Osteocyte (in vitro differentiated cells): ENCODE results near the gene GLRA1. TPM values are rescaled to one million over a fixed set of nuclear protein-coding genes. Genes with fewer than 3 reads are reported as not detected.
A peak's percentile ranks its signal among the peaks of the same experiment; 100 is the strongest.

Source experiments
- DNase-seq: peaks from one replicate; pipeline ENCODE4 v3.0.0; 2021; ENCODE audit warnings: mixed read lengths; ENCODE audit not compliant: unreplicated experiment; ENCODE audit errors: extremely low spot score
- H3K27ac Mint-ChIP-seq: one replicate; pipeline ENCODE4 v1.8.0; 2021; ENCODE audit warnings: mild to moderate bottlenecking, mixed read lengths; ENCODE audit not compliant: unreplicated experiment
- H3K27me3 Mint-ChIP-seq: one replicate; pipeline ENCODE4 v1.8.0; 2021; ENCODE audit warnings: mixed read lengths; ENCODE audit not compliant: unreplicated experiment
- H3K36me3 Mint-ChIP-seq: one replicate; pipeline ENCODE4 v1.8.0; 2021; ENCODE audit warnings: mixed read lengths; ENCODE audit not compliant: unreplicated experiment
- H3K4me1 Mint-ChIP-seq: one replicate; pipeline ENCODE4 v1.8.0; 2021; ENCODE audit warnings: mixed read lengths; ENCODE audit not compliant: unreplicated experiment
- H3K4me3 Mint-ChIP-seq: one replicate; pipeline ENCODE4 v1.8.0; 2021; ENCODE audit warnings: mild to moderate bottlenecking, moderate library complexity, mixed read lengths; ENCODE audit not compliant: unreplicated experiment
- H3K9me3 Mint-ChIP-seq: one replicate; pipeline ENCODE4 v1.8.0; 2021; ENCODE audit warnings: mixed read lengths; ENCODE audit not compliant: unreplicated experiment
- total RNA-seq: library from RNA; stranded (reverse); gene quantifications from 2 replicates; pipeline ENCODE4 v1.2.1, GENCODE V29; 2021
- TF ChIP-seq, protein P1 (sequence below): fragments of 200-600 bp; sonication (generic); IDR thresholded peaks from 2 replicates; pipeline ENCODE4 v1.5.0; 2021; ENCODE audit warnings: antibody characterized with exemption, mild to moderate bottlenecking, moderate library complexity

Gene GLRA1
- total RNA-seq, 1 donor from 2014 or later: not detected

DNA sequence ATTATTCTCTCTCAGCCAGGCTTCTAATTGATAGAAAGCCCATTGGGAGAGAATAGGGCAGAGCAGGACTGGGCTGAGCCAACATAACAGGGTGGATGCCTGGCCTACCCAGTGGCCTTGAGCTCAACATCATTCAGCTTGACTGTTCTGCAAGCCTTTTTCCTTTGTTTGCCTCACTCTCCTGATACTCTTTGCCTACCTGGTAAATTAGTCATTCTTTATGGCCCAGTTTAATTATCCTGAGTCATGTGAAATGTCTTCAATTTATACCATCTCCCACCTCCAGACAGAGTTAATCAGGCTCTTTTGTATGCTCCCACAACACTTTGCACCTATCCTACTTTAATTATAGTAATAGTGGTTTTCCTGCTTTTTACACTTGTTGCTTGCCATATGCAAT lies 13.6 kb downstream of the GLRA1 start:
- peaks cover 52% of the 10 kb centered on the region for H3K27me3 Mint-ChIP-seq

GRCh38 chr5:151909628-151910027 lies 15.0 kb downstream of the GLRA1 start:
- H3K27ac Mint-ChIP-seq: no peak overlapping the region
- H3K4me3 Mint-ChIP-seq: no peak overlapping the region
- DNase-seq: no peak
- H3K36me3 Mint-ChIP-seq: no peaks in the 10 kb centered on the region
- peaks cover 40% of the 10 kb centered on the region for H3K27me3 Mint-ChIP-seq
- peaks cover 31% of the 10 kb centered on the region for H3K4me1 Mint-ChIP-seq
- TF ChIP-seq, protein P1, sequence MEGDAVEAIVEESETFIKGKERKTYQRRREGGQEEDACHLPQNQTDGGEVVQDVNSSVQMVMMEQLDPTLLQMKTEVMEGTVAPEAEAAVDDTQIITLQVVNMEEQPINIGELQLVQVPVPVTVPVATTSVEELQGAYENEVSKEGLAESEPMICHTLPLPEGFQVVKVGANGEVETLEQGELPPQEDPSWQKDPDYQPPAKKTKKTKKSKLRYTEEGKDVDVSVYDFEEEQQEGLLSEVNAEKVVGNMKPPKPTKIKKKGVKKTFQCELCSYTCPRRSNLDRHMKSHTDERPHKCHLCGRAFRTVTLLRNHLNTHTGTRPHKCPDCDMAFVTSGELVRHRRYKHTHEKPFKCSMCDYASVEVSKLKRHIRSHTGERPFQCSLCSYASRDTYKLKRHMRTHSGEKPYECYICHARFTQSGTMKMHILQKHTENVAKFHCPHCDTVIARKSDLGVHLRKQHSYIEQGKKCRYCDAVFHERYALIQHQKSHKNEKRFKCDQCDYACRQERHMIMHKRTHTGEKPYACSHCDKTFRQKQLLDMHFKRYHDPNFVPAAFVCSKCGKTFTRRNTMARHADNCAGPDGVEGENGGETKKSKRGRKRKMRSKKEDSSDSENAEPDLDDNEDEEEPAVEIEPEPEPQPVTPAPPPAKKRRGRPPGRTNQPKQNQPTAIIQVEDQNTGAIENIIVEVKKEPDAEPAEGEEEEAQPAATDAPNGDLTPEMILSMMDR: no peak
- no peaks in the 10 kb centered on the region for H3K9me3 Mint-ChIP-seq

More for the DNA sequence above, 13.6 kb downstream of the GLRA1 start:
- H3K9me3 Mint-ChIP-seq: no peaks in the 10 kb centered on the region
- TF ChIP-seq, protein P1: no peak
- peaks cover 18% of the 10 kb centered on the region for H3K4me1 Mint-ChIP-seq
- H3K4me3 Mint-ChIP-seq: no peak overlapping the region
- no peaks in the 10 kb centered on the region for H3K36me3 Mint-ChIP-seq
- H3K27ac Mint-ChIP-seq: no peak overlapping the region
- no peak for DNase-seq

DNA sequence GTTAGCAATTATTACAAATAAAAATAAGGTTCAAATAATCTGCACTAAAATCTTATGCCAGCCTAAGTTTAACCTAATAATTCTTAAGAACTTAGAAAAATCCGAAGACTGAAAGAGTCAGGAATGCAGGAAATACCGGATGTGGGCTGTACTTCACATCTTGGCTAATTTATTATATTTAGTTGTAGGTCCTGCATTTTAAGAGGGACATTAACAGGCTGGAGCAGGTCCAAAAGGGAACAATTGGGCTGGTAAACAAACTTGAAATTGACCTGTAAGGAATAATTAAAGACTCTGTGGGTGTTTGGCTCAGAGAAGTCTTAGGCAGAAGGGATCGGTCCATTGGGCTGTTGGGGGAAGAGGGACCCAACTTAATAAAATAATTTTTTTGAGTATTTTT lies 18.4 kb downstream of the GLRA1 start:
- Mint-ChIP-seq H3K4me1 (peaks cover 50% of the 10 kb centered on the region), H3K4me3 (no peak overlapping the region), H3K27ac (peak overlapping the region; percentile 68), H3K36me3 (no peaks in the 10 kb centered on the region), H3K9me3 (no peaks in the 10 kb centered on the region), H3K27me3 (peaks cover 35% of the 10 kb centered on the region)
- no peak for DNase-seq
- TF ChIP-seq, protein P1: no peak

- no peak overlapping the region for H3K4me3 Mint-ChIP-seq
Measured at GRCh38 chr5:151905557-151905961, 19.1 kb downstream of the GLRA1 start.

GRCh38 chr5:151904909-151905308 lies 19.7 kb downstream of the GLRA1 start:
- Mint-ChIP-seq H3K4me1 (peaks cover 58% of the 10 kb centered on the region), H3K4me3 (no peak overlapping the region), H3K27ac (peak overlapping the region; percentile 31), H3K36me3 (no peaks in the 10 kb centered on the region), H3K9me3 (no peaks in the 10 kb centered on the region), H3K27me3 (peaks cover 30% of the 10 kb centered on the region)
- DNase-seq: no peak
- TF ChIP-seq, protein P1: no peak

More at GRCh38 chr5:151905557-151905961, 19.1 kb downstream of the GLRA1 start:
- no peaks in the 10 kb centered on the region for H3K36me3 Mint-ChIP-seq
- H3K4me1 Mint-ChIP-seq: peaks cover 56% of the 10 kb centered on the region
- peaks cover 31% of the 10 kb centered on the region for H3K27me3 Mint-ChIP-seq
- no peak for DNase-seq
- TF ChIP-seq, protein P1: no peak
- no peaks in the 10 kb centered on the region for H3K9me3 Mint-ChIP-seq
- peak overlapping the region; percentile 68 for H3K27ac Mint-ChIP-seq
